Epithelial cell of umbilical artery (primary cell): ENCODE measurements around the gene SERPINB2. TPM values are rescaled to one million over a fixed set of nuclear protein-coding genes. Genes with fewer than 3 reads are reported as not detected.

Experiments
- total RNA-seq: library from RNA; depleted of rRNA; stranded (reverse); fragments of >200 nt; gene quantifications from 2 replicates; pipeline ENCODE4 v1.2.3, GENCODE V29; 2014

The SERPINB2 gene
- total RNA-seq: 2.6 and 6.2 TPM in 2 replicates

DNA sequence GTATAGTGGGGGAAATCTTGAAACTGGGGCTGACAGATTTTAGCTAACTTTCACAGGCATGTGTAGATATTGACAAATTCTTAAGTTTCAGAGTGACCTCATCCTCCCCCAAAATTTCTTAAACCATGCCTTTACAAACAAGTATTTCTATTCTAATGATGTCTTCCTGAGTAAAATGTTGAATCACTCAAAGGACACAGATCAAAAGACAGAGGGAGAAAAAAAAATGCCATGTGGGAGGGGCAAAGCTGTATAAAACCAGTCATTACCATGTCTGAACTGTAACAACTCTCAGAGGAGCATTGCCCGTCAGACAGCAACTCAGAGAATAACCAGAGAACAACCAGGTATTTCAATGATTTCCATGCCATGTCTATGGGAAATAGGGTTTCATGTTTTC, at the start of gene SERPINB2:
Gene SERPINB2, plus strand, starts transcription at position 282 of the 400 bp plus-strand sequence. CDS start 3,740 bp downstream, outside the sequence.

DNA sequence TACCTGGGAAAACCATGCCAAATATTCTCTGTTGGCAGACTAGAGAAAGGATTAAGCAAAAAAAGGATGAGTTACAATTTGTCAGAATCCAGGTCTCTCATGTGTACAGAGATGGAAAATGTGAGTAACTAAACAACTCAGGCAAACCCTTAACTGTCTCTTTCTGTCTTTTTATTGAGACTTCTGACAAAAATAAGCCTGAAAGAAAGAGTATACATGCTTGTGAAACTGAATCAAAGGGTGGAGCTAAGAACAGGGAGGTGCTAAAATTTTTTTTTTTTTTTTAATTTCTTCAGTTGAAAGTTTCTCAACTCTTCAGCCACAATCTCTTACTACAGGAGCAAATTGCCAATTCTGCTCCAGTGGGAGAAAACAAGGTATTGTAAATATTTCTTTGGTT, 20.2 kb downstream of the SERPINB2 start, which contains the start of gene SERPINB10:
Gene SERPINB10, plus strand, starts transcription at position 295 of the 400 bp plus-strand sequence. CDS start 7,553 bp downstream, outside the sequence.

GRCh38 chr18:63949068-63949737, 61.7 kb downstream of the SERPINB2 start, which contains the start of gene HMSD:
HMSD (plus strand) TSS chr18:63949301; CDS start chr18:63953456, 4,155 bp downstream.

Other genes starting within 250 kb of the SERPINB2 start
- gene SERPINB4, start 243.4 kb upstream of the SERPINB2 start, total RNA-seq: under 0.01 and 0.15 TPM in 2 replicates
- not detected in 2 replicates for gene SERPINB3, start 225.8 kb upstream of the SERPINB2 start, total RNA-seq
- gene SERPINB11, start 184.7 kb upstream of the SERPINB2 start, total RNA-seq: not detected in 2 replicates
- gene SERPINB7, start 112.3 kb upstream of the SERPINB2 start, total RNA-seq: under 0.01 and 0.30 TPM in 2 replicates
- 0.32 TPM in 1 of 2 replicates, not detected in the other for gene SERPINB10, start 20.3 kb downstream of the SERPINB2 start, total RNA-seq
- 0.15 and 0.65 TPM in 2 replicates for gene HMSD, start 61.6 kb downstream of the SERPINB2 start, total RNA-seq
- gene SERPINB8, start 82.4 kb downstream of the SERPINB2 start, total RNA-seq: 29.9 and 33.1 TPM in 2 replicates